Dermis blood vessel endothelial cell (primary cell): ENCODE results near the gene EDC4. TPM values are rescaled to one million over a fixed set of nuclear protein-coding genes. Genes with fewer than 3 reads are reported as not detected.
"Not testable (repeated sequence)": the region's sequence is repeated elsewhere in the genome, so short reads cannot be mapped to it uniquely, and the experiment has no call there.

Experiments used
- DNase-seq: peaks from one replicate; pipeline ENCODE4 v3.0.0; 2010
- total RNA-seq: library from RNA; depleted of rRNA; stranded (reverse); fragments of >200 nt; gene quantifications from 2 replicates; pipeline ENCODE4 v1.2.3, GENCODE V29; 2014

Gene EDC4
- total RNA-seq, 1 donor from 2014 or later, result 58.2 TPM

DNA sequence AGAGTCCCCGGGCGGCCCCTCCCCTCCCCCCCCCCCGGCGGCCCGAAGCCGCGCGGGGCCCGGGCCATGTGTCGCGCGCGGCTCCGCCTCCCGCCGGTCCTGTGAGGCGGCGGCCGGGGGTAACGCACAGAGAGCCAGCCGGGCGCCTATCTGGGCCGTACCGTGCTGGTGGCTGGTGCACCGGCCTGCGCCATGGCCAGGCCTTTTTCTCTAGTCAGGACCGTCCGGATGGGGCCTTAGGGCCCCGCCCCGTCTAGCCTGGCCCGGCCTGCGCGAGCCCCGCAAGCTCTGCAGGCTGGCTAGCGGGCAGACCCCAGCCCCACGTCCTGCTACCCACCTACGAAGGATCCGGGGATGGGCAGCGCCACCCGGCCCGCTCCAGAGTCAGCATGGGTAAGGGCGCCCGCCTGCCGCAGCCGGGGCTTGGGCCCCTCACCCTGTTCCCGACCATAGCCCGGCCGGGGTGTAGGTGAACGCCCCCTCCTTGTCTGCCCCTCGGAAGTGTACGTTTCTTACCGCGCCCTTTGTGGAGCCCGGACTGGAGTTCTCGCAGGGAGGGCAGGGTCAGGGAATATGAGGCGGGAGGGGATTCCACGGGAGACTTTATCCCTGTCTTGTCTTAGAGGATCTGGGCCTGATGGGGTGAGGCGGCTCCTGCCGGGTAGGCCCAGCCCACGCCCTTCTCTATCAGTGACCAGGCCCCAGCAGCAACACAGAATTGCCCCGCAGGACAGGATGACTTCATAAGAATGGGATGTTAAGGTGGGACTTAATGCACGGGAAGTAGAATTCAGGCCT, 25.6 kb upstream of the EDC4 start, which contains the start of gene CENPT:
Gene CENPT, minus strand, starts transcription at position 630 of the 798 bp plus-strand sequence. CDS start 13,834 bp downstream, outside the sequence.
- DNase-seq, result peak; percentile 72

DNA sequence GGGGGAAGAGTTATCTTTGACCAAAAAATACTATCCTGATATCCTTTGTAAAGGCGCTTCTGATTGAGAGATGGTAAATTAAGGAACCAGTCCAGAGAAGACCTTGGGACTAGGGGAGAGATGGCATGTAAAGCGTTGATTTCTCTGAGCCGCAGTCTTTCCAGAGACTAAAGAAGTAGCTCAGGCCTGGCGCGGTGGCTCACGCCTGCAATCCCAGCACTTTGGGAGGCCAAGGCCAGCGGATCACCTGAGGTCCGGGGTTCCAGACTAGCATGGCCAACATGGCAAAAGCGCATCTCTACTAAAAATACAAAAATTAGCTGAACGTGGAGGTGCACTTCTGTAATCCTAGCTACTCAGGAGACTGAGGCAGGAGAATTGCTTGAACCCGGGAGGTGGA, 24.7 kb upstream of the EDC4 start:
- DNase-seq, result no peak

DNA sequence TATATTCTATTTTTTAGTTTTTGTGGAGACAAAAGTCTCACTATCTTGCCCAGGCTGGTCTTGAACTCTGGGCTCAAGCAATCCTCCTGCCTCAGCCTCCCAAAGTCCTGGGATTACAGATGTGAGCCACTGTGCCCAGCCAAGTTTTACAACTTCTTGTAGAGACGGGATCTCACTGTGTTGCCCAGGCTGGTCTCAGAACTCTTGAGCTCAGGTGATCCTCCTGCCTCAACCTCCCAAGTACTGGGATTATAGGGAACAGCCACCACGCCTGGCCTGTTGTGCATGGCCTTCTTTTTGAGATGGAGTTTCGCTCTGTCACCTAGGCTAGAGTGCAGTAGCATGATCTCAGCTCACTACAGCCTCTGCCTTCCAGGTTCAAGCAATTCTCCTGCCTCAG, 19.2 kb upstream of the EDC4 start:
- no peak for DNase-seq

DNA sequence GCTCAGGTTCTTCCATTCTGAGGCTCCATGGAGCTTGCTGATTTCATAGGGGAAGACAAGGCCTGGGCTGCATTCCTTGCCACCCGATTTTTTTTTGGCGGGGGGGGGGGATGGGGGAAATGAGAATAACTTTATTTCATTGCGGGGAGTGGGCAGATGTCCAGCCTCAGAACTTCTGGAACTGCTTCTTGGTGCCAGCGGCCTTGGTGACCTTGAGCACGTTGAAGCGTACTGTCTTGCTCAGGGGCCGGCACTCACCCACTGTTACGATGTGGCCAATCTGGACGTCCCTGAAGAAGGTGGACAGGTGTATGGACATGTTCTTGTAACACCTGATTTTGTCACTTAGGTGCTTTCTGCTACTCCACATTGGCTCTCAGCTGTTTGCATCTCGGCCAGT, 17.1 kb upstream of the EDC4 start:
- no peak for DNase-seq

DNA sequence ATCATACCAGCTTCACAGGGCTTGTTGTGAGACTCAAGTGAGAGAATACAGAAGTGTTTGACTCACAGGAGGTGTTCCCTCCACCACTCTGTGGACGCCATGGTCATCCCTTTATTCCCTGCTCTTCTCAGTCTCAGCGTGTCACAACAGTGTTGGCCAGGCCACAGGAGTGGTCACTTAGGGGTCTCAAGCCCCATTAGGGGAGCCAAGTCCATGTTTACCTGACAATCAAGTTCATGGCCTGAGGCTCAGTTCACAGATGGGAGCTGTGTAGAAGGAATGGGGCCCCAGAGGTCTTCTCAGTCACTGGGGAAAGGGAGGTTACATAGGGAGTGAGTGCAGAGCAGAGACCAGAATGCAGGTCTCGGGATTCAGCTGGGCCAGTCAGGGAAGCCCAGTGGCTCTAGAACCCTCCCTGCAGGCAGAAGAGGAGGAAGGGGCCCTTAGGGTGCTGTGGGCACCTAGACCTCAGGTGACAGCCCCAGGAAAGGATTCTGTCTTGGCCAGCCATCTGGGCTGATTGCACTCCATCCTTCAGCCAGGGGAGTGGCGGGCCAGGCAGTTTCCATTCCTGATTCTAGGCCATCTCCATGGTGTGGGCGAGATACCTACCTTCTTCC, 15.8 kb upstream of the EDC4 start:
- no peak for DNase-seq

DNA sequence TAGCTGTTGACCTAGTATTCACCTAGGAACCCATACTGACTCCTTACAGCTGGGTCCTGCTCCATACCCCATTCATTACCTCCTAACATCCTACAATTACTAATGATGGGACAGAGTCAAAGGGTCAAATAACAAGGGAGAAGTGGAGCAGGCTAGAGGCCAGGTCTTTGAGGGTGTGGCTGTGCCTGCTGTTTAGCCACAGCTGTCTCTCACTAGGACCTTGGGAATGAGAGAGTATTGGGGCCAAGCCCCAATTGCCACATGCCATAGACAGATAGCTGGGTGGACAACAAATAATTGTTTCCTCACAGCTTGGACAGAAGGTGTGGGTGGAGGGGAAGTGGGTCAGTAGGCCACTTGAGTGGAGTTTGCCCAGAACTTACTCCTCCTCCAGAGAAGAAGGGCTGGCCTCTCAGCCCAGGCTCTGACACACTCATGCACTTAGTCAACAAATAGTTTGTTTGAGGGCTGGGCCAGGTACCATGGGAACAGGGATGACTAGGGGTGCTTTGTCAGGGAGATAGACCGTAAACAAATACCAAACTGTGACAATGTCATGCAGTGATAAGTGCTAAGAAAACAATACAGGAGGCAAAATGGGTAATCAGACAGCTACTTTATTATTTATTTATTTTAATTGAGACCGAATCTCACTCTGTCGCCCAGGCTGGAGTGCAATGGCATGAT, 15.2 kb upstream of the EDC4 start:
- peak; percentile 97 for DNase-seq

DNA sequence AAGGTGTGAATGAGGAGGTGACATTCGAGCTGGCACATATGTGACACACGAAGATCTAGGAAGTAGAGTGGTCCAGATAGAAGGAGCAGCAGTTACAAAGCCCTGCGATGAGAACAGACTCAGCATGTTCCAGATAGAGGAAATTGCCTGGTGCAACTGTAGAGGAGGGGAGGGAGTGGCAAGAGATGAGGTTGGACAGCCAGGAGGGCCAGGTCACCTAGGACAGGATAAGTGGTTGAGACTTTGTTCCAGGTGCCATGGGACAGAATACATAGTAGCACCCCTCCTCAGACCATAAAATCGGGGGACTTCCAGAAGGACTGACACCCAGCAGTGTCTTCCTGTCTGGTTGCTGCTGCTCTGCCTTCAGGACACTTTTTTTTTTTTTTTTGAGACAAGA, 14.4 kb upstream of the EDC4 start:
- DNase-seq, result no peak

DNA sequence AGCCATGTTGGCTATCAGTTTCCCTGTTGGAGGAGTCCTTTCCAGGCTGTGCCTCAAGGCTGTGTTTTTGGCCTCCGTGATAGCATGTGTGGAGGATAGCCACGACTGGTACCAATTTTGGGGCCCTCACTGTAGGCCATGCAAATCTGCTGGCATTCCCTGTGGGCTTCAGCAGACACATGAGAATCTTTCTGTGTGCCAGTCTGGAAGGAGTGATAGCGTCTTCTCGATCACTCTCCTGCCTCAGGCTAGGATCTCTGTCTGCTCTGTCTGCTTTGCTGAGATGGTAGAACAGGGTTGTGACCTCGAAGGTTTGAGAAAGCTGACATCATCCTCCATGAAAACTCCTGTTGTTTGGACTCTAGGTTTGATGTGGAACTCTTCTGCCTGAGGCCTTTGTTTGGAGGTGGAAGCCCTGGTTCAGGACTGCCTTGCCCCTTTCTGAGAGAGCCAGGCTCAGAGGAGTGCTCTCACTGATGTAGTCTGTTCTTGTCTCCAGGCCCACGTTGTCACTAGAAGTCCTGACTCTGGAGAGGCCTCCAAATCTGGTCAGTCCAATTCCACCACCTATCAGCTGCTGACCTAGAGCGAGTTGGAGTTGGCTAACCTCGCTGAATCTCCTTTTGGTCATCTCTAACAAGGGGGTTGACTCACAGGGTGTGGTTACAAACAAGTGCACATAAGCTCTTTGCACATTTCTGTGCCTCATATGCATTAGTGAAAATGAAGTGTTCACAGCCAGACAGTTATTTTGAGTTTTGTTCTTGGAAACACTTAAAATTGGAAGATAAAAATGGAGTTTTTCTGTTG, 12.1 kb upstream of the EDC4 start:
- DNase-seq, result no peak

DNA sequence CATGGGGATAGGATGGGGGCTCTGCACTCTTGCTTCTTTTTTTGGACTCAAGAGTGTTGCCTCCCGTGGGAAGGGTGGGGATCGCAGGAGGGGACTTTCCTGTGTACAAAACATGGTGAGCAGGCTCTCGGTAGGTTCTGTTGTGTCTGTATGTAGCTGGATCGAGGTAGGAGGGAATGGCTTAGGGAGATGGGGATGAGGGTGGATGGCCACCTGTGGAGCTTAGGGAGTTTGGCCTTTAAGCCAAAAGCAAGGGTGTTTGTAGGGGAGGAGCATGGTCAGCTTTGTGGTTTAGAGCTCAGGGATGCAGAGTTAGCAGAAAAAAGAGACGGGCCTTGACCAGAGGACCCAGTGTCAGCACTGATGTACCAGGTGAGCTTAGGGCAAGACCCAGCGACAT, 11.0 kb upstream of the EDC4 start:
- DNase-seq, result no peak

DNA sequence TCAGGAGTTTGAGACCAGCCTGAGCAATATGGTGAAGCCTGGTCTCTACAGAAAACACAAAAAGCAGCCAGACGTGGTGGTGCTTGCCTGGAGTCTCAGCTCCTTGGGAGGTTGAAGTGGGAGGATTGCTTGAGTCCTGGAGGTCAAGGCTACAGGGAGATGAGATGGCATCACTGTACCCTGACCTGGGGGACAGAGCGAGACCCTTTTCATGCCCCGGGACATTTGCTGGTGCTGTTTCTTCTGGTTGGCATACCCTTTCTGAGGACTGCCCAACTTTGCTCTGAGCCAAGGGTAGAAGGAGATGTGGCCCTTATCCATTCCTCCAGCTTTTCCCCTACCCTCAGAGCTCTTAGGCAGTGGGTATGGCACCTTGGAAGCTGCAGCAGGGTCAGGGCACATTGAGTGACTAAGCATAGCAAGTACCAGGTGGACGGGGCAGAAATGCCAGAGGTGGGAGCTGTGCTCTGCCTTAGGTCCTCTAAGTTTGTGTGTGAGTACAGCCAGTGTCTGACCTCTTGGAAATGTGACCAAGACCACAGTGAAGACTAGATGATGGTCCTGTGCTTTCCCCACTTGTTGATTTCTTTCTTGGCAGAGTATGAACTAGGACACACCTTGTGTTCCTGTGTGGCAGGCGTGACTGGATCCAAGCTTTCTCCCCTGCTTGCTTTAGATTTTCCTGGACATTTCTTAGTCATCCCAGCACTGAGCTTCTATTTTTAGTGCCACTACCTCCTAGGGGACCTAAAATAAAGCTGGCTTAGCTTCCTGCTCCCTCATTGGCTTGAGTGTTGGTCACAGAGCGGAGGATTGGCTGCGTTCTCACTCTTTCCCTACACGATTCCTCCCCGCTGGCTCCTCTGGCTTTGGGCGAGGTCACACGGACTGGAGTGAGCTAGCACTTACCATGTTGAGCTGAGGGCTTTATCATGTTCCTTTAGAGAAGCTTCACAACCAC, 9.9 kb upstream of the EDC4 start:
- DNase-seq, result peak; percentile 68

DNA sequence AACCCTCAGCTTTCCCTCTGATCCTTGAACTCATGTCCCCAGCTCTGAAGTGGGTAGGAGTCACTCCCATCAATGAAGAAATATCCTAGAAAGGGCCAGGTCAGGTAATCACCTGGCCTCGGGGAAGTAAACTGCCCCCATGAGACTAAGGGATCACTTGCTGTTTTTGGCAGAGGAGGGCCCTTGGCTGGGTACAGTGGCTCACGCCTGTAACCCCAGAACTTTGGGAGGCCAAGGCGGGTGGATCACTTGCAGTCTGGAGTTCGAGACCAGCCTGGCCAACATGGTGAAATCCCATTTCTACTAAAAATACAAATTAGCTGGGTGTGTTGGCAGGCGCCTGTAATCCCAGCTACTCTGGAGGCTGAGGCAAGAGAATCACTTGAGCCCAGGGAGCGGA, 8.8 kb upstream of the EDC4 start:
- DNase-seq, result not testable (repeated sequence)

DNA sequence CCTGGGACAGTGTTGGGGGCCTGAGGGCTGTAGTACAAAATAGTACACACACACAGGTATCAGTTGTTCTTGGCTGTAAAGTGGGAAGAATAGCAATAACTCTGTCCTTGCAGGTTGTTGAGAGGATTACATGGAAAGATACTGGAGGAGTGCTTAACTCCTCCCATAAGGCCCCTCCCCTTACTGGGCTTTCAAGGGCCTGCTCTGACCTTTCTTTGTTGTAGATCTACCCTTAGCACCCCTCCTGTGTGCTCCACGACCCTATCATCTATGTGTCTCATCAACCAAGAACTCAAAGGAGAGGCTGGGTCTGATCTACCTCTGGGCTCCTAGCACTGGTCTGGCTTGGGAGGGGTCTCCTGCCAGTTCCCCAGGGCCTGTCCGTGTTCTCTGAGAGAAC, 8.3 kb upstream of the EDC4 start:
- DNase-seq, result no peak

DNA sequence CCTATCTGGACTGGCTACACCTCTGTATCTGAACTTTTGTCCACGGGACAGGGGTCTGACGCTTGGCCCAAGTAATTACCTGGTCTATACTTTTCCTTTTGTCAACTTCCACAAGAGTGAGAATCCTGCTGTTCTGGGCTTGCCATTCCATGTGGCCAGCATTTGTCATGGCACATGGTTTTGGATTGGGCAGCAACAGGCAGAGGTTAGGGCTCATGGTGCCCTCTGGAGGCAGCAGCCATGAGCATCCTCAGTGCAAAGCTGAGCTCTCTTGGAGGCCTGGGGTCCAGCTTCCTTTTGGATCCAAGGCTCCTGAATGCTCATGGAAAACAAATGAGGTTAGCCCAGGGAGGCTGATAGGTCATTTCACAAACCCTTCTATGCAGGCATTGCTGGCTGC, 7.5 kb upstream of the EDC4 start:
- DNase-seq, result peak; percentile 68

DNA sequence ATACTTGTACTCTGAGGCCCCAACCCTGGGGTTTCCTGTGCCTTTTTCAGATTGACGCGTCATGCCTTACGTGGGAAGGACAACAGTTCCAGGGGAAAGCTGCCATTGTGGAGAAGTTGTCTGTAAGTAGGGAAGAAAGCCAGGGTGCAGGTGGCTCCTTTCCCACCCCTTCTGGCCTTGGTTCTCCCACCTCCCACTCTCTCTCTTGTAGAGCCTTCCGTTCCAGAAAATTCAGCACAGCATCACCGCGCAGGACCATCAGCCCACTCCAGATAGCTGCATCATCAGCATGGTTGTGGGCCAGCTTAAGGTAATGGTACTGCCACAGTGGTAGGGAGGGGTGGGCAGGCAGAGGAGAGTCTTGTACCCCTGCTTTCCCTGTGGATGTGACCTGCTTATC, 4.6 kb upstream of the EDC4 start:
- DNase-seq, result no peak

DNA sequence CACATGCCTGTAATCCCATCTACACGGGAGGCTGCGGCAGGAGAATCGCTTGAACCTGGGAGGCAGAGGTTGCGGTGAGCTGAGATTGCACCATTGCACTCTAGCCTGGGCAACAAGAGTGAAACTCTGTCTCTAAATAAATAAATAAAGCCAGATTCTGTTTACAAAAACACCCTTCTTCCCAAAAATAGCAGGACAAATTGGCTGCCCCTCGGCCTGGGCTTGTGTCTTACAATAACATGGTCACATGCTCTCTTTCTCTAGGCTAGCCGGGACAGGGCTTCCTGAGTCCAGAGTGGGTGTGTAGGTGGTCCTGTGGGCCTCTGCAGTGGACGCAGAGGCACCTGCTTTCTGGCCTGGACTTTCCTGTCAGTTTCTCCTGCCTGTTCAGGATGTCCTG, 3.2 kb upstream of the EDC4 start:
- no peak for DNase-seq

DNA sequence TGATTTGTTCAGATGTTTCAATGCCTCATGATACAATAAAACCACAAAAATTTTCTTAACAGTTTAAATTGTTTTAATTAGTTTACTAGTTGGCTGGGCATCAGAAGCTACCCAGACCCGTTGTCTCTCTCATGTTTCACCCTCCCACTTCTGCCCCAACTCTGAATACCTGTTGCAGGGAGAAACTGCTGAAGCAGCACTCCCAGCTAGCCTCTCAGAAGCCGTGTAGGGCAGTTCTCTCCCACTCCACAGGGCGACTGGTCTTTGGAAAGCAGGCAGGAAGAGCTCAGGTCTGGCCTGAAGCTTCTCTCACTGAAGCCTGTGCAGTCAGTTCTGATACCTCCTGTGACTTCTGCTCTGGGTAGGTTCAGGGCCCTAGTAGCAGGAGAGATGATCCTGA, 1.6 kb upstream of the EDC4 start:
- DNase-seq, result no peak

DNA sequence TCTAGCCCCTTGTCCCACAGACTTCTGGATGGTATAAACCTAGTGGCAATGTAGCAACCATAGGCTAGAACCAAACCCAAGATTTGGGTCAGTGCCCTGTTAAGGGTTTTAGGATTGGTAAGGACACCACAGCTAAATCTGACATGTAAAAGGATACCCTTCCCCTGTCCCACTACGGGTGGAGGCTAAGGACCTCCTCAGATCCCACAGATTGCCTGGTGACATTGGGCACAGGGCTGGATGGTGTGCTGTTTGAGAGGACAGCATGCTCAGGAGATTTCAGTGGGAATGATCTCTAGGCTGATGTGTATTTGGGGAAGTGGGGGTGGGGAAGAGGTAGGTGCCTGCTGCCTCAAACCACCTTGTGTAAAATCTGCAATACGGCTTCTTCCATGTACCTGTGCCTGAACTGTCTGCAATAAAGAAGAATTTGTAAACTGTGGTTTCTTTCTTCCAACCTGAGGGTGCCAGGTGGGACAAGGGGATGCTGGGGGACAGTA, 671 bp upstream of the EDC4 start:
- no peak for DNase-seq

DNA sequence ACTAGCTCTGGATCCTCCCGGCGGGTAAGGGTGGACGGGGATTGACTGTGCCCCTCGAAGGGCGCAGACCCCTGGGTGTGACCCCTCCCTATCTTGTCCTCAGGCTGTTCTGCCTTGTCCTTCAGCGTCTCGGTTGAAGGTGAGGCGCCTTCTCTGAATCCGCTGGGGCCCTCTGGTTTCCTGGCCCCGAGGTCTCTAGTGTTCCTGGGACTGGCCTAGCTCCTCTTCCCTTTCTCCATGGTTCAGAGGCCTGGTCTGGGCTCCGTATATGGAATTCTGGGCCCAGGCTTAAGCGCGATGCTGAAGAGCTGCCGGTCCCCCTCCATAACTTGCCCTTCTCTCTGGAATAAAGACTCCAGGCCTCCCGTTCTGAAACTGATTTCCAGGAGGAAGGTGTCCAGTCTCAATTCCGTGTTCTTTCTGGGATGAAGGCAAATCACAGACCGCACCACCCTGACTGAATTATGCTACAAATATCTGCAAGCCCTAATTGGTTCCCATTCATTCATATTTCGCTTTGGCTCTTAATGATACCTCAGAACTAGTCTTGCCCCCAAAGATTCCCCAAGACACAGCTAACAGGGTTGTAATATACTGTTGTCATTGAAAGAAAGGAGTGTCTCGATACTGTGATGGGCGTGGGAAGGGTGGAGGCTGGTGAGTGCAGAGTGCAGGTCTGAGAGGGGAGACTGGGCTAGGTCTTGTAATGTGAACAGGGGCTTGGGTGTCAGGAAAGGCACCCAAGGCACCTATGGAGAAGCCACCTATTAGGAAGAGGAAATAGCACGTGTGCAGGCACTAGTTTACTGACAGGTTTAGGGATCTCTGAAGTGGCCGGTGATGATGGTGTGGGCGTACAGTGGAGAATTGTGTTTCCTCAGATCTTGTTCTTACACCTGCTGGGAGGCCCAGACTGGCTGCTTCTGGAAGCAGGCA, 851 bp downstream of the EDC4 start:
- peak; percentile 23 for DNase-seq

DNA sequence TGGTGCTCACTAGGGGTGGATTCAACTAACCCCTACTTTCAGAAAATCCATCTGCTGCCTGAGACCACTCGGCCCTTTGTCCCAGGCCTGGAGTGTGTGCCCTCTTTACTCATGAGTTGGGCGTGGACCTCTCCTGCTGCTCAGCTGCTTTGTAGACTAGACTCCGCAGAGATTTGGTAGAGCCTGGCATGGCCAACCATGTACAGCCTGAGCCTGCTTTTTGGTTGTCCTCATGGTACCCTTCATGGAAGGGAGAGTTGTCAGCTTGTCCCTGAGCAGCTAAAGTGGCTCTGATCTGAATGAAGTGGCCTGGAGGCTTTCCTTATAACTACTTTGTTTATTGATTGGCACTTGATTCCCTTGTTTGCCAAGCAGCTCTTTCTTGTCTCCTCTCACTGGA, 1.5 kb downstream of the EDC4 start:
- DNase-seq, result no peak

DNA sequence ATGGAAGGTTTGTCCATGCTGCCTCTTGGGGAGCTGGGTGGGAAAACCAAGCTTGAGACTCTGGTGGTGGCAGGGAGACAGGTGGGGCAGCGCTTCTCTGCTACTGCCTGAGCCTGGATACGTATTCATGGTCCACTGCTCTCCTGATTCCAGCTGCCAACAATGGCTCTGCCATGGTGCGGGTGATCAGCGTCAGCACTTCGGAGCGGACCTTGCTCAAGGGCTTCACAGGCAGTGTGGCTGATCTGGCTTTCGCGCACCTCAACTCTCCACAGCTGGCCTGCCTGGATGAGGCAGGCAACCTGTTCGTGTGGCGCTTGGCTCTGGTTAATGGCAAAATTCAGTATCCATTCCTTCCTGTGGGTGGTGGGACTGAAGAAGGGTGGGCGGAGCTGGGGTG, 4.2 kb downstream of the EDC4 start:
- DNase-seq, result no peak
